RWPE2 (cell line): Measurements from ENCODE around the gene FAM120B.
A peak's percentile ranks its signal among the peaks of the same experiment; 100 is the strongest.

Experiments used
- ATAC-seq: fragments of 200-7000 bp; cut with Tn5 transposase; 3 replicates; pipeline ENCODE4 v1.9.1; 2021; ENCODE audit warnings: low read depth
- DNase-seq: peaks from one replicate; pipeline ENCODE4 v3.0.0-alpha.2; 2020; ENCODE audit warnings: low spot score
- H3K27ac ChIP-seq: fragments of 450-650 bp; 2 replicates; pipeline ENCODE4 v1.5.1; 2017; ENCODE audit warnings: mild to moderate bottlenecking; ENCODE audit not compliant: poor library complexity, severe bottlenecking
- H3K27me3 ChIP-seq: fragments of 250-450 bp; sonication (Bioruptor Pico); 2 replicates; pipeline ENCODE4 v1.5.1; 2021; ENCODE audit warnings: mild to moderate bottlenecking, moderate library complexity; ENCODE audit not compliant: insufficient read depth, poor library complexity, severe bottlenecking
- H3K36me3 ChIP-seq: fragments of 250-450 bp; sonication (Bioruptor Pico); 2 replicates; pipeline ENCODE4 v1.5.1; 2020; ENCODE audit warnings: low read depth, mild to moderate bottlenecking, moderate library complexity
- H3K4me1 ChIP-seq: fragments of 250-450 bp; sonication (Bioruptor Pico); 2 replicates; pipeline ENCODE4 v1.5.1; 2021; ENCODE audit warnings: mild to moderate bottlenecking, moderate library complexity; ENCODE audit not compliant: insufficient read depth, poor library complexity, severe bottlenecking
- H3K4me3 ChIP-seq: fragments of 250-450 bp; sonication (Bioruptor Pico); 2 replicates; pipeline ENCODE4 v1.5.1; 2021; ENCODE audit warnings: mild to moderate bottlenecking, moderate library complexity; ENCODE audit not compliant: severe bottlenecking
- H3K9me3 ChIP-seq: fragments of 250-450 bp; sonication (Bioruptor Pico); 2 replicates; pipeline ENCODE4 v1.5.1; 2021; ENCODE audit warnings: mild to moderate bottlenecking, moderate library complexity; ENCODE audit not compliant: severe bottlenecking
- TF ChIP-seq, protein P1 (sequence below): fragments of 450-650 bp; IDR thresholded peaks from one replicate; pipeline ENCODE4 v1.5.1; 2017; ENCODE audit warnings: mild to moderate bottlenecking, moderate library complexity; ENCODE audit not compliant: poor library complexity, severe bottlenecking

FAM120B gene

GRCh38 chr6:170292111-170292406, 14.5 kb upstream of the FAM120B start:
- TF ChIP-seq, protein P1, sequence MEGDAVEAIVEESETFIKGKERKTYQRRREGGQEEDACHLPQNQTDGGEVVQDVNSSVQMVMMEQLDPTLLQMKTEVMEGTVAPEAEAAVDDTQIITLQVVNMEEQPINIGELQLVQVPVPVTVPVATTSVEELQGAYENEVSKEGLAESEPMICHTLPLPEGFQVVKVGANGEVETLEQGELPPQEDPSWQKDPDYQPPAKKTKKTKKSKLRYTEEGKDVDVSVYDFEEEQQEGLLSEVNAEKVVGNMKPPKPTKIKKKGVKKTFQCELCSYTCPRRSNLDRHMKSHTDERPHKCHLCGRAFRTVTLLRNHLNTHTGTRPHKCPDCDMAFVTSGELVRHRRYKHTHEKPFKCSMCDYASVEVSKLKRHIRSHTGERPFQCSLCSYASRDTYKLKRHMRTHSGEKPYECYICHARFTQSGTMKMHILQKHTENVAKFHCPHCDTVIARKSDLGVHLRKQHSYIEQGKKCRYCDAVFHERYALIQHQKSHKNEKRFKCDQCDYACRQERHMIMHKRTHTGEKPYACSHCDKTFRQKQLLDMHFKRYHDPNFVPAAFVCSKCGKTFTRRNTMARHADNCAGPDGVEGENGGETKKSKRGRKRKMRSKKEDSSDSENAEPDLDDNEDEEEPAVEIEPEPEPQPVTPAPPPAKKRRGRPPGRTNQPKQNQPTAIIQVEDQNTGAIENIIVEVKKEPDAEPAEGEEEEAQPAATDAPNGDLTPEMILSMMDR, result no peak
- Histone ChIP-seq H3K36me3 (peaks cover 14% of the 10 kb centered on the region), H3K9me3 (no peaks in the 10 kb centered on the region), H3K4me1 (peaks cover 4% of the 10 kb centered on the region), H3K27me3 (peaks cover 6% of the 10 kb centered on the region), H3K4me3 (no peak overlapping the region), H3K27ac (no peak overlapping the region)
- DNase-seq (no peak), ATAC-seq (no peak)

DNA sequence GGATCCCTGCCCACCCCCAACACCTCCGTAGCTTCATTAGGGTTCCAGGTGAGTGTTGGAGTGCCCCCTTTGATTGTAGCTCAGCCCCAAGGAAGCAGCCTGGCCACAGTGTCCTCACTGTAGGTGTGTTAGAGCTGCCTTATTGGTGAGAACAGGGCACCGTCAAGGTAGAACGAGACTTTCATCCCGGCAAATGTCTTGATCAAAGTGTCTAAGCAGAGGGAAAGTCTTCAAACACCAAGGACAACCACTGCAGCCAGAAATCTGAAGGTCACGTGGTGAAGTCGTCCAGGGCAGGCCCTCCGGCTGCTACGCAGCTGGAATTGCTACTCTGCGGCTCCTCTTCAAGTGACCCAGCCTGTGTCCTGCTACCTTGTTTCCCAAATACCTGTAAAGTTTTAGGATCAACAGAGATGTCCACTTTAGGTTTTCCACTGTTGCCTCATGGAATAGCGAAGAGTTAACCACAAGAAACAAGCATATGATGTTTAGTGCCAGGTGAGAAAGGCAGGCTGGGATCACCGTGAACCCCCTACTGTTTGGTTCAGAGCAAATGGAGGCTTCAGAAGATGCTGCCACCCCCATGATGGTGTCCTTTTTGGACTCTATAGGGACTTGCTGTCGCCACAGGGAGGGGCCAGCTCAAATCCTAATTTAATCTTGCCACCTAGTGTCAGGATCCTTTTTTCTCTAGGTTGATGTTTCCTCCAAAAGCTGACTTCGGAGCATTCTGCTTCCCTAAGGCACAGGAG, 14.0 kb upstream of the FAM120B start:
- TF ChIP-seq, protein P1, result peak; percentile 47
- peaks cover 6% of the 10 kb centered on the region for H3K27me3 ChIP-seq
- no peaks in the 10 kb centered on the region for H3K9me3 ChIP-seq
- peaks cover 4% of the 10 kb centered on the region for H3K4me1 ChIP-seq
- ATAC-seq, result no peak
- DNase-seq, result no peak
- peaks cover 9% of the 10 kb centered on the region for H3K36me3 ChIP-seq
- H3K27ac ChIP-seq, result no peak overlapping the region
- no peak overlapping the region for H3K4me3 ChIP-seq

- TF ChIP-seq, protein P1, result no peak
- ATAC-seq (no peak), DNase-seq (no peak)
- no peak overlapping the region for H3K4me3 ChIP-seq
- H3K9me3 ChIP-seq, result no peaks in the 10 kb centered on the region
- no peak overlapping the region for H3K27ac ChIP-seq
- H3K27me3 ChIP-seq, result peaks cover 6% of the 10 kb centered on the region
- no peaks in the 10 kb centered on the region; the same call in 1 of the 2 replicates for H3K36me3 ChIP-seq
- peaks cover 2% of the 10 kb centered on the region for H3K4me1 ChIP-seq
These were observed 13.0 kb upstream of the FAM120B start for GRCh38 chr6:170293341-170294231.

GRCh38 chr6:170294298-170294730, 12.2 kb upstream of the FAM120B start:
- no peaks in the 10 kb centered on the region for H3K9me3 ChIP-seq
- TF ChIP-seq, protein P1, result no peak
- no peaks in the 10 kb centered on the region for H3K4me1 ChIP-seq
- H3K27ac ChIP-seq, result no peak overlapping the region
- peaks cover 6% of the 10 kb centered on the region for H3K27me3 ChIP-seq
- H3K36me3 ChIP-seq, result no peaks in the 10 kb centered on the region
- ATAC-seq, result no peak
- no peak for DNase-seq
- no peak overlapping the region for H3K4me3 ChIP-seq
